Transverse colon (tissue), 4 donors: ENCODE data around the gene ULK4. TPM values are rescaled to one million over a fixed set of nuclear protein-coding genes. Genes with fewer than 3 reads are reported as not detected.

Source experiments
- DNase-seq: peaks from one replicate; pipeline ENCODE4 v3.0.0-alpha.2; 2019
- H3K27ac ChIP-seq, 4 donors: fragments of 200-600 bp; sonication (generic); 2 replicates each; pipeline ENCODE4 v1.5.1; 2016 to 2018; ENCODE audit warnings: inconsistent platforms in 4 of 4
- H3K27me3 ChIP-seq: fragments of 200-600 bp; sonication (generic); 2 replicates; pipeline ENCODE4 v1.5.1; 2017; ENCODE audit warnings: inconsistent platforms
- H3K36me3 ChIP-seq, 4 donors: fragments of 200-600 bp; sonication (generic); 2 replicates each; pipeline ENCODE4 v1.5.1; 2017 to 2019; ENCODE audit warnings: inconsistent platforms in 4 of 4
- H3K4me1 ChIP-seq, 4 donors: fragments of 200-600 bp; sonication (generic); 2 replicates each; pipeline ENCODE4 v1.5.1; 2017 to 2020; ENCODE audit warnings: inconsistent platforms in 4 of 4
- H3K4me3 ChIP-seq, 4 donors: fragments of 200-600 bp; sonication (generic); 1 replicate in 1 of 4; 2 replicates in 3 of 4; pipeline versions ENCODE4 v1.5.1 to v1.6.1; 2017 to 2019; ENCODE audit warnings: inconsistent platforms in 4 of 4
- H3K9me3 ChIP-seq, 2 donors: fragments of 200-600 bp; sonication (generic); 2 replicates each; pipeline ENCODE4 v1.5.1; 2017 to 2019; ENCODE audit warnings: inconsistent platforms in 2 of 2
- EP300 ChIP-seq: sonication (generic); formaldehyde crosslinking; IDR thresholded peaks from one replicate; pipeline ENCODE4 v1.6.1; 2017; ENCODE audit warnings: antibody characterized with exemption, low read depth
- POLR2A ChIP-seq: fragments of 450-650 bp; IDR thresholded peaks from one replicate; pipeline ENCODE4 v1.6.1; 2016; ENCODE audit warnings: antibody characterized with exemption, mild to moderate bottlenecking, moderate library complexity
- POLR2AphosphoS5 ChIP-seq, 3 donors: sonication (generic); formaldehyde crosslinking; IDR thresholded peaks; one replicate each; pipeline ENCODE4 v1.6.1; 2016; ENCODE audit warnings: antibody characterized with exemption in 3 of 3
- WGBS, 2 donors: methylation state at CpG; one replicate each; pipeline ENCODE4 v1.1.5; 2018; ENCODE audit warnings: low coverage in 1 of 2; 5-methylcytosine and 5-hydroxymethylcytosine counted together
- in situ Hi-C, 4 donors: fragments of 200-750 bp; cut with MboI; loops; one replicate each; pipeline versions ENCODE4 v1.15.0 to v1.15.1; 2017; ENCODE audit warnings: low sequenced_read_pairs in 3 of 4, low pct_ligation_motif_present in 1 of 4, low pct_unique_long_range_greater_than_20kb in 1 of 4
- intact Hi-C: fragments of 100-400 bp; cut with DNase I; formaldehyde crosslinking; loops from one replicate; pipeline ENCODE4 v1.15.1; 2023; ENCODE audit warnings: low total_unique reads
- total RNA-seq, 4 donors: library from RNA; depleted of rRNA; stranded (reverse); fragments of >200 nt; gene quantifications; one replicate each; pipeline ENCODE4 v1.1.0, GENCODE V29; 2016
- TF ChIP-seq, protein P1 (sequence below), 5 experiments: fragments of 200-600 bp in 3 of 5; fragments of 450-650 bp in 2 of 5; sonication (generic) in 3 of 5; IDR thresholded peaks; 1 replicate in 2 of 5; 2 replicates in 3 of 5; pipeline ENCODE4 v1.5.1; 2016 to 2017; ENCODE audit warnings: antibody characterized with exemption in 5 of 5, inconsistent platforms in 3 of 5, mild to moderate bottlenecking in 2 of 5, moderate library complexity in 1 of 5

Gene ULK4
- total RNA-seq, 4 donors from 2014 or later: 4.1 to 19.2 (median 11.7) TPM

GRCh38 chr3:41661796-41662195 is 300.1 kb downstream of the ULK4 start:
- 63 to 85% methylated on average over 2 to 3 of the region's 3 CpGs for WGBS, 2 donors
- intact Hi-C loops: no loop called here
- no peak for TF ChIP-seq POLR2AphosphoS5 (IDR thresholded peaks at IDR 0.05)

GRCh38 chr3:41660510-41660909 is 301.4 kb downstream of the ULK4 start:
- no peaks in the 10 kb centered on the region for H3K27me3 ChIP-seq
- intact Hi-C loops: no loop called here
- H3K4me3 ChIP-seq: no peak overlapping the region
- in situ Hi-C loops: no loop called here
- 50 to 72% methylated on average over 1 of the region's 1 CpG for WGBS, 2 donors
- H3K27ac ChIP-seq: no peak overlapping the region
- no peaks in the 10 kb centered on the region for H3K36me3 ChIP-seq
- no peaks in the 10 kb centered on the region for H3K9me3 ChIP-seq
- DNase-seq: no peak
- no peaks in the 10 kb centered on the region for H3K4me1 ChIP-seq
- TF ChIP-seq, protein P1, sequence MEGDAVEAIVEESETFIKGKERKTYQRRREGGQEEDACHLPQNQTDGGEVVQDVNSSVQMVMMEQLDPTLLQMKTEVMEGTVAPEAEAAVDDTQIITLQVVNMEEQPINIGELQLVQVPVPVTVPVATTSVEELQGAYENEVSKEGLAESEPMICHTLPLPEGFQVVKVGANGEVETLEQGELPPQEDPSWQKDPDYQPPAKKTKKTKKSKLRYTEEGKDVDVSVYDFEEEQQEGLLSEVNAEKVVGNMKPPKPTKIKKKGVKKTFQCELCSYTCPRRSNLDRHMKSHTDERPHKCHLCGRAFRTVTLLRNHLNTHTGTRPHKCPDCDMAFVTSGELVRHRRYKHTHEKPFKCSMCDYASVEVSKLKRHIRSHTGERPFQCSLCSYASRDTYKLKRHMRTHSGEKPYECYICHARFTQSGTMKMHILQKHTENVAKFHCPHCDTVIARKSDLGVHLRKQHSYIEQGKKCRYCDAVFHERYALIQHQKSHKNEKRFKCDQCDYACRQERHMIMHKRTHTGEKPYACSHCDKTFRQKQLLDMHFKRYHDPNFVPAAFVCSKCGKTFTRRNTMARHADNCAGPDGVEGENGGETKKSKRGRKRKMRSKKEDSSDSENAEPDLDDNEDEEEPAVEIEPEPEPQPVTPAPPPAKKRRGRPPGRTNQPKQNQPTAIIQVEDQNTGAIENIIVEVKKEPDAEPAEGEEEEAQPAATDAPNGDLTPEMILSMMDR (IDR thresholded peaks at IDR 0.05): no peak
- TF ChIP-seq POLR2A (no peak), EP300 (no peak), POLR2AphosphoS5 (IDR thresholded peaks at IDR 0.05) (no peak)

More at GRCh38 chr3:41661796-41662195, 300.1 kb downstream of the ULK4 start:
- in situ Hi-C loops: no loop called here
- DNase-seq: no peak
- Histone ChIP-seq H3K27me3 (no peaks in the 10 kb centered on the region), H3K4me3 (no peak overlapping the region), H3K4me1 (no peaks in the 10 kb centered on the region), H3K36me3 (no peaks in the 10 kb centered on the region), H3K9me3 (no peaks in the 10 kb centered on the region), H3K27ac (no peak overlapping the region)

DNA sequence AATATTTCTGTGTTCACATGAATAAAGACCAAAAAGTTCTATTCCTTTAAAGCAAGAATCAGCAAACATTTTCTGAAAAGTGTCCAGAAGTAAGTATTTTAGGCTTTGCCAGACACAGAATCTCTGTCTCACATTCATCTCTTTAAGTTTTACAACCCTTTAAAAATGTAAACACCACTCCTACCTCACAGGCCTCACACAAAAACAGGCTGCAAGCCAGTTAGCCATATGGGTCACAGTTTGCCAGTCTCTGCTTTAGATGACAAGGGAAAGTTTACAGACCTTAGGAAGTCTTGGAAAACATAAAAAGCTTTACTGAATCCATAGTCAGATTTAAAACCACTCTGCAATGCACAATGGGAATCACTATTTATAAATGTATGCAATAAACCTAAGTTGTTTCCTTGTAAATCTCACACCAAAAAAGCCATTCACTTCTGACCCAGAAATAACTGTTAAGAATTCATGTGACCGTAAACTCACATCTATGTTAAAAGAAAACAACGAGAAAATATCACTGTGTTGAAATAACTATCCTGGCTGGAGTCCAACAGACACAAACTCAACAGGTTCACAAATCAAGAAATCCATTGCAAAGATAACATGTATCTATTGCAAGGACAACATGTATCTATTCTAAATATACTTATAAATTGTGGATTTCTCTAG is 308.2 kb downstream of the ULK4 start:
- DNase-seq: no peak
- TF ChIP-seq POLR2AphosphoS5 (IDR thresholded peaks at IDR 0.05): no peak
- no peak for TF ChIP-seq EP300
- TF ChIP-seq POLR2A: no peak
- TF ChIP-seq, protein P1 (IDR thresholded peaks at IDR 0.05): no peak
- Histone ChIP-seq H3K9me3 (no peaks in the 10 kb centered on the region), H3K36me3 (no peaks in the 10 kb centered on the region), H3K4me3 (no peak overlapping the region), H3K4me1 (peaks cover 3 to 14% (median 9%) of the 10 kb centered on the region in 4 donors), H3K27ac (no peak overlapping the region), H3K27me3 (no peaks in the 10 kb centered on the region)
- in situ Hi-C loops (no loop called here), intact Hi-C loops (no loop called here)
- WGBS, 2 donors: 21 to 32% methylated on average over 2 of the region's 2 CpGs

DNA sequence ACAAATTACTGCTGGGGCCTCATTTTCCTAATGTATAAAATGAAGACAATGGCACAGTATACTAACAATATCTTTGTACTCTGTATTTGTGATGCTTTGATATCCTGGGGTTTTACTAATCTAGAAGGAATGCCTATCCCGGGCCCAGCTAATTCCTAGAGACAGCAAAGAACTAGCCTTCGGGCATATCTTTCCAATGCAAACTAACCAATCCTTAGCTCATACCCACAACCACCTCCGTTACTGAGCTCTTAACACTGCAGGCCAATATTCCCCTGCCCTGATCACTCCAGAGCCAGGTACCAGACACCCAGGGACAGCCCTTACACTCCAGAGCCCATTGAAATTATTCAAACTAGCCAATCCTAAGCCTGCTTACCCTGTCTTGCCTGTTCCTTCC is 309.0 kb downstream of the ULK4 start:
- WGBS, 2 donors: 90% methylated on average over 3 of the region's 3 CpGs; no CpG with 5 or more reads in 1 of the 2 donors
- H3K9me3 ChIP-seq: no peaks in the 10 kb centered on the region
- no peaks in the 10 kb centered on the region for H3K27me3 ChIP-seq
- H3K4me1 ChIP-seq: peaks cover 3 to 14% (median 9%) of the 10 kb centered on the region in 4 donors
- in situ Hi-C loops: no loop called here
- H3K36me3 ChIP-seq: no peaks in the 10 kb centered on the region
- TF ChIP-seq, protein P1 (IDR thresholded peaks at IDR 0.05): no peak
- no peak for TF ChIP-seq POLR2A
- TF ChIP-seq POLR2AphosphoS5 (IDR thresholded peaks at IDR 0.05): no peak
- no peak for TF ChIP-seq EP300
- intact Hi-C loops: no loop called here
- H3K27ac ChIP-seq: no peak overlapping the region
- no peak overlapping the region for H3K4me3 ChIP-seq
- no peak for DNase-seq

DNA sequence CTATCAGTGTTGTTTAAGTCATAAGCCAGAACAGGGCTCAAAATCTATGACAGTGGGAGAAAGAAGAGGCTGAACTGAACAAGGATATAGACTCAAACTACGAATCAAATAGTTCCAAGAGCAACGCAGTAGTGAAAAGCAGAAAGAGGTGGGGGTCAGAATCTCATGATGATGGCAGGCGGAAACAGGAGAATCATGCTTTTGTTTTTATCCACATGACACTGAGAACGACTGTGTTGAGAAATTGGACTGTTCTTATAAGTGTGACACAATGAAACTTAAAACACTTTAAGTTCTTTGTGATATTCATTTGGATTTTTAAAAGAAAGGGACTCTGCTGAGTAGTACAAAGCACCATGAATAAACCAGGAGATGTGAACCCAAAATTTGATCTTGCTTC is 309.4 kb downstream of the ULK4 start:
- no peaks in the 10 kb centered on the region for H3K36me3 ChIP-seq
- in situ Hi-C loops (no loop called here), intact Hi-C loops (no loop called here)
- no peaks in the 10 kb centered on the region for H3K9me3 ChIP-seq
- no peak overlapping the region for H3K4me3 ChIP-seq
- TF ChIP-seq POLR2AphosphoS5 (IDR thresholded peaks at IDR 0.05): no peak
- TF ChIP-seq, protein P1 (IDR thresholded peaks at IDR 0.05): no peak
- no peak for TF ChIP-seq POLR2A
- TF ChIP-seq EP300: no peak
- 56 to 100% methylated on average over 2 to 4 of the region's 4 CpGs for WGBS, 2 donors
- H3K27ac ChIP-seq: no peak overlapping the region
- DNase-seq: no peak
- H3K27me3 ChIP-seq: no peaks in the 10 kb centered on the region
- H3K4me1 ChIP-seq: peaks cover 3 to 14% (median 9%) of the 10 kb centered on the region in 4 donors
